IPS-20b (cell line): ENCODE data around the gene PLCD3.

Source experiments
- H3K27ac ChIP-seq: one replicate; pipeline ENCODE4 v1.5.1; 2013; ENCODE audit warnings: low read length
- H3K27me3 ChIP-seq: 2 replicates; pipeline ENCODE4 v1.6.1; 2013; ENCODE audit warnings: mild to moderate bottlenecking, low read length, inconsistent platforms; ENCODE audit not compliant: insufficient read depth
- H3K36me3 ChIP-seq: 2 replicates; pipeline ENCODE4 v1.6.1; 2013; ENCODE audit warnings: low read depth, mild to moderate bottlenecking, inconsistent platforms, low read length, moderate library complexity; ENCODE audit not compliant: insufficient read depth
- H3K4me1 ChIP-seq: 2 replicates; pipeline ENCODE4 v1.6.1; 2013; ENCODE audit warnings: mild to moderate bottlenecking, control low read depth, inconsistent platforms, low read length, moderate library complexity; ENCODE audit not compliant: insufficient read depth
- H3K4me3 ChIP-seq: 2 replicates; pipeline ENCODE4 v1.5.1; 2013; ENCODE audit warnings: mild to moderate bottlenecking, low read length, inconsistent platforms
- H3K9ac ChIP-seq: 2 replicates; pipeline ENCODE4 v1.6.1; 2013; ENCODE audit warnings: low read depth, mild to moderate bottlenecking, inconsistent platforms, low read length, moderate library complexity
- H3K9me3 ChIP-seq: 2 replicates; pipeline ENCODE4 v1.6.1; 2013; ENCODE audit warnings: mild to moderate bottlenecking, low read depth, low read length, inconsistent platforms; ENCODE audit not compliant: insufficient read depth

The PLCD3 gene

DNA sequence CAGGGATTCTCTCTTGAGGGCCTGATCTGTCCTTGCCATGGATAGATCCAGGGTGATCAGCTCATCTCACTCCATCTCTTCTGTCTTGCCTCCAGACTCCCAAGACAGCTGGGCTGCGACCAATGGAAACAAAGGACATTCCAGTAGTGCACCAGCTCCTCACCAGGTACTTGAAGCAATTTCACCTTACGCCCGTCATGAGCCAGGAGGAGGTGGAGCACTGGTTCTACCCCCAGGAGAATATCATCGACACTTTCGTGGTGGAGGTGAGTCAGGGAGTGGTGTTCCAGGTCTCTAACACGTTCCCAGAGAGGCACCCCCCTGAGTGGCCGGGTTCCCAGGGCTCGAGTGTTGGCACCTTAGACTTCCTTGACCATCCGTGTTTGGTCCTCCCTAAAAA, 29.5 kb downstream of the PLCD3 start:
- Histone ChIP-seq H3K9ac (no peak overlapping the region), H3K36me3 (peaks cover 91% of the 10 kb centered on the region), H3K9me3 (no peaks in the 10 kb centered on the region), H3K4me3 (no peak overlapping the region), H3K4me1 (no peaks in the 10 kb centered on the region), H3K27ac (no peak overlapping the region), H3K27me3 (no peaks in the 10 kb centered on the region)

DNA sequence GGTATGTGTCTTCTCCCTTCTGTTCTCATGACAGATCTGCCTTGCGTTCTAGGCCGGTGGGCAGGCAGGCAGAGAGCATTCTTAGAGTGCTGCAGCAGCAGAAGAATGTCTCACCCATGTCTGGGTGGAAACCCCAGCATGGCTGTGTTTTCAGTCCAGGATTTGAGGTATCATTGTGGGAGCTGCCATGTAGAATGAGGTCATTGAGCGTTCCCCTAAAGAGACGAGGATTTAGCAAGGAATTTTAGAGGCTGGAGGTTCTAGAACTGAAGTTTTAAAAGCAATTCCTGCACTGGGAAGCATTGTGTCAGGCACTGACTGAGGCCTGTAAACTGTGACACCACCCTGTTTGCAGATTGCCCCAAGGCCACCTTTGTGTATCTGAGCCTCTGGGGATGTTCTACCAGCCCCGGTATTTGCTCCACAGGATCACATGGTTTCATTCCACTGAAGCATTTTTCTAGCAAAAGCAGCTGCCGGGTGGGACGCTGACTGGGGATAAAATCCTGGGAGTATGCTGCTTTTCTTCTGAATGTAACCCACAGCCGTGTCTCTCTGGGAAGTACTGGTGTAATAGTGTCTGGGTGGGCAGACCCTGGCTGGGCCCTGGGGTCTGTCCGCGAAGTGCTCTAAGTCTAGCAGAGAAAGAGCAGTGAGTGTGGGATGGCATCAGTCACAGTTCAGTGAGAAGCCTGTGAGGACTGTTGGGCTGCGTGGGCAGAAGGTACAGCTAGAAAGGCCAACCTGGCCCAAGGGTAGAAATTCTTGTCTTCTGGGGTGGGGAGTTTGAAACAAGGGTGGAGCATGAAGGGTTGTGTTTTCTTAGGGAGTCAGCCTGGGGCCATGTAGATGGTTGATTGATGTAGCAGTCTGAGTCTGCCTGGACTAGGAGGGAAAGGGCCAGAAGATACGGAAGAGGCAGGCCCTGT, 30.2 kb downstream of the PLCD3 start:
- H3K9ac ChIP-seq: no peak overlapping the region
- H3K36me3 ChIP-seq: peaks cover 91% of the 10 kb centered on the region
- H3K9me3 ChIP-seq: no peaks in the 10 kb centered on the region
- H3K4me3 ChIP-seq: no peak overlapping the region
- no peak overlapping the region for H3K27ac ChIP-seq
- no peaks in the 10 kb centered on the region for H3K4me1 ChIP-seq
- H3K27me3 ChIP-seq: no peaks in the 10 kb centered on the region

- Histone ChIP-seq H3K4me1 (no peaks in the 10 kb centered on the region), H3K4me3 (no peak overlapping the region), H3K27ac (no peak overlapping the region), H3K27me3 (no peaks in the 10 kb centered on the region), H3K9ac (no peak overlapping the region), H3K9me3 (no peaks in the 10 kb centered on the region), H3K36me3 (peaks cover 91% of the 10 kb centered on the region)
Measured at GRCh38 chr17:45101546-45101882, 30.8 kb downstream of the PLCD3 start.

GRCh38 chr17:45098869-45099616, 33.3 kb downstream of the PLCD3 start:
- Histone ChIP-seq H3K36me3 (peaks cover 86% of the 10 kb centered on the region), H3K9ac (no peak overlapping the region), H3K4me3 (no peak overlapping the region)

DNA sequence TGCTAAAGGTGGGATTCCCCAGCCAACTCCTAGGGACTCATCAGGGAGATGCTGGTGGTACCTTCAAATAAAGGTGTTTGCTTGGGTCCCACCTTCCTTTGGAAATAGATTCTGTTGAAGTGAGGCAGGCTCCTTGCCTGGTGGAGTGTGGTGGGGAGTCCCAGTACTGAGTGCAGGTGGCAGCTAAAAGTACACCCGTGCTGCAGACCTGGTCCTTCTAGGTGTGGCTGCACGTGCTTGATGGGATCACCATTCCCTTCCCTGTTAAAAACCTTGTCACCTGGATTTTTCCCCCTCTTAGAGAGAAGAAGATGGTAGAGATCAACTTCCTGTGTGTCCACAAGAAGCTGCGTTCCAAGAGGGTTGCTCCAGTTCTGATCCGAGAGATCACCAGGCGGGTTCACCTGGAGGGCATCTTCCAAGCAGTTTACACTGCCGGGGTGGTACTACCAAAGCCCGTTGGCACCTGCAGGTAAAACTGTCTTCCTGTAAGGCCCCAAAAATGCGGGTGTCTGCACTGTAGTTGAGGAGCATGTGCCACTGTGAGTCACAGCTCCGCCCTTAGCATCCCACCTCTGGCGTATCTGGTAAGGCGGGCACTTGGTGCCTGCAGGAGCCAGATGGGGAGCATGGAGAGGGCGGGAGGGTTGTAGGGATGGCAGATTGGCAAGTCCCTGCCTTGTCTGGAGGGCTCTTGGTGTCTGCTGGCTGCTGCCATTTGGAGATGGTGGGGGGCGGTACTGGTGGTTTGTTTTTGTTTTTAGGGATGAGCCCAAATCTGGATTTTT, 34.0 kb downstream of the PLCD3 start:
- Histone ChIP-seq H3K4me1 (no peaks in the 10 kb centered on the region), H3K9me3 (no peaks in the 10 kb centered on the region), H3K27me3 (no peaks in the 10 kb centered on the region), H3K9ac (no peak overlapping the region), H3K36me3 (peaks cover 86% of the 10 kb centered on the region), H3K27ac (no peak overlapping the region), H3K4me3 (no peak overlapping the region)

More at GRCh38 chr17:45098869-45099616, 33.3 kb downstream of the PLCD3 start:
- no peak overlapping the region for H3K27ac ChIP-seq
- H3K4me1 ChIP-seq: no peaks in the 10 kb centered on the region
- H3K9me3 ChIP-seq: no peaks in the 10 kb centered on the region
- H3K27me3 ChIP-seq: no peaks in the 10 kb centered on the region

GRCh38 chr17:45096926-45097325, 35.4 kb downstream of the PLCD3 start:
- Histone ChIP-seq H3K27me3 (no peaks in the 10 kb centered on the region), H3K4me1 (no peaks in the 10 kb centered on the region), H3K27ac (no peak overlapping the region), H3K9ac (no peak overlapping the region), H3K9me3 (no peaks in the 10 kb centered on the region), H3K4me3 (no peak overlapping the region), H3K36me3 (peaks cover 86% of the 10 kb centered on the region)

GRCh38 chr17:45096141-45096540, 36.2 kb downstream of the PLCD3 start:
- Histone ChIP-seq H3K27me3 (no peaks in the 10 kb centered on the region), H3K4me1 (no peaks in the 10 kb centered on the region), H3K9me3 (no peaks in the 10 kb centered on the region), H3K4me3 (no peak overlapping the region), H3K27ac (no peak overlapping the region), H3K9ac (no peak overlapping the region), H3K36me3 (peaks cover 86% of the 10 kb centered on the region)

DNA sequence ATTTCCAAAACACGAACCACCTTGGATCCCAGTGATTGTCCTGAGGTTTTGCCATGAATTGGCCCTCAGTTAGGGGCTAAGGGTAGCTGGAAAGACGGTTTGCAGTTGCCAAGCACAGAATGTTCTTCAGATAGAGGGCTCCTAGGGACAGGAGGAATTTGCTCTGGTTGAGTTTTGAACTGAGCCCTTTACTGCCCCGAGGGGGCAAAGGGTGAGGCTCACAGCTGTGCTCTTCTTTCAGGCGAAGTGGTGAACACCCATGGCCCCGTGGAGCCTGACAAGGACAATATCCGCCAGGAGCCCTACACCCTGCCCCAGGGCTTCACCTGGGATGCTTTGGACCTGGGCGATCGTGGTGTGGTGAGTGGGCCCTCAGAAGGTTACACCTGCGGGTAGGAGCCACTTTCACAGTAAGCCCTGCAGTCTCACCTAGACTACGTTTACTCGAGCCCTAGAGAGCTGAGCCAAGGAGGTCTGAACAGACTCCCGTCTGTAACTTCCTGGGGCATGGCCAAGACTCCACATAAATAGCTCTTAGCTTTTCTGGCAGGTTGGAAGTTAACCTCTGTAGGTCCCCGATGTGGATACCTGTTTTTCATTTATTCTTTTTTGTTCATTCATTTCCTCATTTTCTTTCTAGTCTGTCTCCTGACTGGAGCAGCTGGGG, 38.7 kb downstream of the PLCD3 start:
- peaks cover 91% of the 10 kb centered on the region for H3K36me3 ChIP-seq
- H3K27ac ChIP-seq: no peak overlapping the region
- peaks cover 4% of the 10 kb centered on the region for H3K4me1 ChIP-seq
- H3K4me3 ChIP-seq: no peak overlapping the region
- no peaks in the 10 kb centered on the region for H3K9me3 ChIP-seq
- no peak overlapping the region for H3K9ac ChIP-seq
- no peaks in the 10 kb centered on the region for H3K27me3 ChIP-seq

DNA sequence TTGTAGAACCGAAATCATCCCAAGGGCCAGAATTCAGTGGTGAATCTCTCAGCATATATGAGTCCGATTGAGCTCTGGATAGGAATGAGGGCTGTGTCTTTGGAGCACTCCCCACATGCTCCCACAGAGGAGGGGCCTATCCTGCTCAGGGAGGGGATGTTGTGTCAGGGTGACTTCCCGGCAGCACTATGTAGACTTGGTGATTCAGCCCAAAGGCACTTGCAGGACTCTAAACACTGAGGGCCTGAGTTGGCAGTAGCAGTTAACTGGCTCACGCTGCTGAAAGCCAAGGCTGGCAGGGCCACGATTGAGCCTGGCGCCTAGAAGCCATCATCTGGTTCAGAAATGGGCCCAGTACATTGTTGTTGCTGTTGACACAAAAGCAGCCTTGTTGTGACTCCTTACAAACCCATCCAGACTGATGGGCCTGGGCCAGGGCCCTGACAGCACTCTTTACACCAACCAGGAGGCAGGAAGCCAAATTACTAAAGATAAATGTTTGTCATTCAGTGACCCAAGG, 39.3 kb downstream of the PLCD3 start:
- Histone ChIP-seq H3K4me1 (peaks cover 4% of the 10 kb centered on the region), H3K4me3 (no peak overlapping the region), H3K27me3 (no peaks in the 10 kb centered on the region), H3K9ac (no peak overlapping the region), H3K36me3 (peaks cover 91% of the 10 kb centered on the region), H3K9me3 (no peaks in the 10 kb centered on the region), H3K27ac (no peak overlapping the region)

DNA sequence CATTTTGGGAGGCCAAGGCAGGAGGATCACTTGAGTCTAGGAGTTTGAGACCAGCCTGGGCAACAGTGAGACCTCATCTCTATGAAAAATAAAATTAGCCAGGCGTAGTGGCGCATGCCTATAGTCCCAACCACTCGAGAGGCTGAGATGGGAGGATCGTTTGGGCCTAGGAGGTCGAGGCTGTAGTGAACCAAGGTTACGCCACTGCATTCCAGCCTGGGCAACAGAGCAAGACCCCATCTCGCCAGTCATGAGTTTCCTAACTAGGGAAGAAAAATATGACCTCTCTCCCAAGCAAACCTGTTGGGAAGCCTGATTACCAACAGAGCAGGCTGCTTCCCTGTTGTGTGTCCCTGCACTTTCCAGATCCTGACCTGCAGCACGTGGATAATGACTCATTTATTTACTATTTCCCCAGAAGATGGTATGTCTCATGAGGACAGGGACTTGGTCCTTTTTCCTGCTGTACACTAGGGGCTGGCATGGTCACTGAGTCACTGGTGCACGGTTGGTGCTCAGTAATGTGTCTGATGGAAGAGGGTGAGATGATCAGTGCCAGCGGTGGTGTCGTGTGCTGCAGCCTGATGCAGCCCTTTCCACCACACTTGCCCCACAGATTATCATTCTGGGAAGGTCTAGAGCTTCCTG, 40.4 kb downstream of the PLCD3 start:
- Histone ChIP-seq H3K4me3 (no peak overlapping the region), H3K36me3 (peaks cover 91% of the 10 kb centered on the region), H3K4me1 (peaks cover 4% of the 10 kb centered on the region), H3K9ac (no peak overlapping the region), H3K27ac (no peak overlapping the region), H3K9me3 (no peaks in the 10 kb centered on the region), H3K27me3 (no peaks in the 10 kb centered on the region)
